ENCODE data around the gene FMO1. TPM values are rescaled to one million over a fixed set of nuclear protein-coding genes. Genes with fewer than 3 reads are reported as not detected.

Gene FMO1
- total and polyA plus RNA-seq, 10 of the 15 experiments (the other 5 are each of a cell fraction or from before 2014, with no cell fraction given): not detected

DNA sequence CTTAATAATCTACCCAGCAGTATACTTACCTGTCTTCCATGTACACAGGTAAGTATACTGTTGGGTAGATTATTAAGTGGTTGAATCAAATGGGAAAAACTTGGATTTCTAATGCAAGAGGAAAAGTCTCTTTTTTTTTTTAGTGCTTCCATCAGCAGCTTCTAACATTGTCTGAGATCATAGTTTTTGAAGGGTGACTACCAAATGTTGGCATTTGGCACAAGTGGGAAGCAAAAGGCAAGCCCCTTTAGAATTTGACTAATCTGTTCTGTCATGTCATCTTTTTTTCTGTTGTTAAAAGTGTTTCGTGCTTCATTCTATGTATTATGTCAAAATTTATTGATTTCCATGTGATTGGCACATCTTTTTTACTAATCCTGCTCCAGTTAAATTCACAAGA lies 547 bp downstream of the FMO1 start:
- Histone ChIP-seq H3K4me2 (ENCODE audit: control insufficient read depth, insufficient read depth) (no peak overlapping the region), H3K4me1 (ENCODE audit: control insufficient read depth, insufficient read depth, low read length) (peaks cover 10% of the 10 kb centered on the region), H4K20me1 (ENCODE audit: control insufficient read depth, insufficient read depth) (no peaks in the 10 kb centered on the region), H3K36me3 (ENCODE audit: control insufficient read depth in 2 of 2, insufficient read depth in 2 of 2, low read length in 1 of 2) (no peaks in the 10 kb centered on the region), H3K79me2 (ENCODE audit: control insufficient read depth, insufficient read depth, low read length) (no peaks in the 10 kb centered on the region), H3K4me3 (no peak overlapping the region), H3K27me3 (replicated peaks in 1 of 2; ENCODE audit: control insufficient read depth in 2 of 2, insufficient read depth in 2 of 2, low read length in 1 of 2) (0 out of 4 replicates have a peak, but pooled peaks cover 0 to 3% of the 10 kb centered on the region in 2 experiments), H3K27ac (ENCODE audit: control insufficient read depth, insufficient read depth) (no peak overlapping the region), H3K9ac (ENCODE audit: control insufficient read depth, insufficient read depth, low read length) (no peak overlapping the region), H3K9me3 (replicated peaks; ENCODE audit: control insufficient read depth, insufficient read depth, low read length) (no peaks in the 10 kb centered on the region), H2AFZ (ENCODE audit: control insufficient read depth, low read depth, low read length) (no peak overlapping the region)
- SMC1A ChIA-PET (ENCODE audit: uncharacterized antibody, unreplicated experiment): interaction anchor here (4.1 kb wide), 1 partner anchor 64 kb away, joined by 60 read pairs; the partner anchor contains the start of gene FMO4
- no TSS peak for BruUV-seq (replicated peaks)
- FAIRE-seq: no peak
- in situ Hi-C loops (cut with MboI) (no loop called here), intact Hi-C loops (cut with micrococcal nuclease; ENCODE audit: unreplicated experiment) (no loop called here)
- CTCF ChIA-PET: interaction anchor here (1.4 to 7.2 kb wide), 3 partner anchors 11 to 64 kb away, joined by 3 to 46 read pairs (median 3); partner anchors contain the start of gene FMO4
- DNase-seq (ENCODE audit: low read depth, low spot score): no peak
- RAD21 ChIA-PET (ENCODE audit: unreplicated experiment): no interaction called here
- WGBS (ENCODE audit: insufficient coverage, insufficient replicate concordance, low lambda C conversion rate, missing lambda C conversion rate): 0% methylated on average over 1 of the region's 1 CpG
- TF ChIP-seq SP1 (IDR thresholded peaks at IDR 0.05; ENCODE audit: low read depth, low read length) (no peak), POLR2AphosphoS2 (IDR thresholded peaks at IDR 0.05; ENCODE audit: low read depth, low read length) (no peak), MEF2A (IDR thresholded peaks at IDR 0.05; ENCODE audit: insufficient read depth, low read depth, low read length) (no peak), STAT3 (IDR thresholded peaks at IDR 0.05; ENCODE audit: low read depth, low read length) (no peak), RUNX3 (IDR thresholded peaks at IDR 0.05; ENCODE audit: low read length) (no peak), HCFC1 (IDR thresholded peaks at IDR 0.05; ENCODE audit: low read length) (no peak)
- TF ChIP-seq, protein P1, sequence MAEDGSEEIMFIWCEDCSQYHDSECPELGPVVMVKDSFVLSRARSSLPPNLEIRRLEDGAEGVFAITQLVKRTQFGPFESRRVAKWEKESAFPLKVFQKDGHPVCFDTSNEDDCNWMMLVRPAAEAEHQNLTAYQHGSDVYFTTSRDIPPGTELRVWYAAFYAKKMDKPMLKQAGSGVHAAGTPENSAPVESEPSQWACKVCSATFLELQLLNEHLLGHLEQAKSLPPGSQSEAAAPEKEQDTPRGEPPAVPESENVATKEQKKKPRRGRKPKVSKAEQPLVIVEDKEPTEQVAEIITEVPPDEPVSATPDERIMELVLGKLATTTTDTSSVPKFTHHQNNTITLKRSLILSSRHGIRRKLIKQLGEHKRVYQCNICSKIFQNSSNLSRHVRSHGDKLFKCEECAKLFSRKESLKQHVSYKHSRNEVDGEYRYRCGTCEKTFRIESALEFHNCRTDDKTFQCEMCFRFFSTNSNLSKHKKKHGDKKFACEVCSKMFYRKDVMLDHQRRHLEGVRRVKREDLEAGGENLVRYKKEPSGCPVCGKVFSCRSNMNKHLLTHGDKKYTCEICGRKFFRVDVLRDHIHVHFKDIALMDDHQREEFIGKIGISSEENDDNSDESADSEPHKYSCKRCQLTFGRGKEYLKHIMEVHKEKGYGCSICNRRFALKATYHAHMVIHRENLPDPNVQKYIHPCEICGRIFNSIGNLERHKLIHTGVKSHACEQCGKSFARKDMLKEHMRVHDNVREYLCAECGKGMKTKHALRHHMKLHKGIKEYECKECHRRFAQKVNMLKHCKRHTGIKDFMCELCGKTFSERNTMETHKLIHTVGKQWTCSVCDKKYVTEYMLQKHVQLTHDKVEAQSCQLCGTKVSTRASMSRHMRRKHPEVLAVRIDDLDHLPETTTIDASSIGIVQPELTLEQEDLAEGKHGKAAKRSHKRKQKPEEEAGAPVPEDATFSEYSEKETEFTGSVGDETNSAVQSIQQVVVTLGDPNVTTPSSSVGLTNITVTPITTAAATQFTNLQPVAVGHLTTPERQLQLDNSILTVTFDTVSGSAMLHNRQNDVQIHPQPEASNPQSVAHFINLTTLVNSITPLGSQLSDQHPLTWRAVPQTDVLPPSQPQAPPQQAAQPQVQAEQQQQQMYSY (CRISPR knock-in tag; IDR thresholded peaks at IDR 0.05): no peak
- TF ChIP-seq, protein P2, sequence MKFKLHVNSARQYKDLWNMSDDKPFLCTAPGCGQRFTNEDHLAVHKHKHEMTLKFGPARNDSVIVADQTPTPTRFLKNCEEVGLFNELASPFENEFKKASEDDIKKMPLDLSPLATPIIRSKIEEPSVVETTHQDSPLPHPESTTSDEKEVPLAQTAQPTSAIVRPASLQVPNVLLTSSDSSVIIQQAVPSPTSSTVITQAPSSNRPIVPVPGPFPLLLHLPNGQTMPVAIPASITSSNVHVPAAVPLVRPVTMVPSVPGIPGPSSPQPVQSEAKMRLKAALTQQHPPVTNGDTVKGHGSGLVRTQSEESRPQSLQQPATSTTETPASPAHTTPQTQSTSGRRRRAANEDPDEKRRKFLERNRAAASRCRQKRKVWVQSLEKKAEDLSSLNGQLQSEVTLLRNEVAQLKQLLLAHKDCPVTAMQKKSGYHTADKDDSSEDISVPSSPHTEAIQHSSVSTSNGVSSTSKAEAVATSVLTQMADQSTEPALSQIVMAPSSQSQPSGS (IDR thresholded peaks at IDR 0.05; ENCODE audit: low read length): no peak
- TF ChIP-seq, protein P3, sequence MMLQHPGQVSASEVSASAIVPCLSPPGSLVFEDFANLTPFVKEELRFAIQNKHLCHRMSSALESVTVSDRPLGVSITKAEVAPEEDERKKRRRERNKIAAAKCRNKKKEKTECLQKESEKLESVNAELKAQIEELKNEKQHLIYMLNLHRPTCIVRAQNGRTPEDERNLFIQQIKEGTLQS (IDR thresholded peaks at IDR 0.05; ENCODE audit: borderline replicate concordance, extremely low read depth, low read depth, low read length): no peak
- POLR2A ChIA-PET: interaction anchor here (1.1 kb wide), 1 partner anchor 65 kb away, joined by 3 read pairs; the partner anchor contains the start of gene FMO4
- ATAC-seq: no peak
